Activated naive CD8-positive, alpha-beta T cell treated with anti-CD3 and anti-CD28 coated beads, Interleukin-2, amount 50 U/mL, for 24 hours (primary cell): ENCODE measurements around the gene RAB27A.
"Not testable (repeated sequence)": the region's sequence is repeated elsewhere in the genome, so short reads cannot be mapped to it uniquely, and the experiment has no call there.

Experiments used
- ATAC-seq: fragments of 150-1000 bp; cut with Tn5 transposase; one replicate; pipeline ENCODE4 v1.10.0; 2021
- DNase-seq: peaks from one replicate; pipeline ENCODE4 v3.0.0; 2021
- H3K27ac Mint-ChIP-seq: one replicate; pipeline ENCODE4 v1.8.0; 2021; ENCODE audit warnings: mild to moderate bottlenecking, mixed read lengths
- H3K27me3 Mint-ChIP-seq: one replicate; pipeline ENCODE4 v1.8.0; 2021; ENCODE audit warnings: mixed read lengths
- H3K36me3 Mint-ChIP-seq: one replicate; pipeline ENCODE4 v1.8.0; 2021; ENCODE audit warnings: low read depth, mixed read lengths
- H3K4me1 Mint-ChIP-seq: one replicate; pipeline ENCODE4 v1.8.0; 2021; ENCODE audit warnings: mixed read lengths
- H3K4me3 Mint-ChIP-seq: one replicate; pipeline ENCODE4 v1.8.0; 2021; ENCODE audit warnings: mild to moderate bottlenecking, moderate library complexity, mixed read lengths
- H3K9me3 Mint-ChIP-seq: one replicate; pipeline ENCODE4 v1.8.0; 2021; ENCODE audit warnings: mixed read lengths

Gene RAB27A

GRCh38 chr15:55289746-55290527 is at the start of gene RAB27A:
TSS of gene RAB27A (minus strand) at chr15:55289813. CDS start at chr15:55234934, 54,879 bp downstream.
- Mint-ChIP-seq H3K36me3 (peaks cover 37% of the 10 kb centered on the region), H3K27me3 (no peaks in the 10 kb centered on the region), H3K27ac (peak within 1 kb of the TSS; percentile 96), H3K4me1 (peaks cover 43% of the 10 kb centered on the region), H3K9me3 (no peaks in the 10 kb centered on the region), H3K4me3 (peak within 1 kb of the TSS; percentile 96)
- DNase-seq (peak; percentile 83), ATAC-seq (peak; percentile 78)

DNA sequence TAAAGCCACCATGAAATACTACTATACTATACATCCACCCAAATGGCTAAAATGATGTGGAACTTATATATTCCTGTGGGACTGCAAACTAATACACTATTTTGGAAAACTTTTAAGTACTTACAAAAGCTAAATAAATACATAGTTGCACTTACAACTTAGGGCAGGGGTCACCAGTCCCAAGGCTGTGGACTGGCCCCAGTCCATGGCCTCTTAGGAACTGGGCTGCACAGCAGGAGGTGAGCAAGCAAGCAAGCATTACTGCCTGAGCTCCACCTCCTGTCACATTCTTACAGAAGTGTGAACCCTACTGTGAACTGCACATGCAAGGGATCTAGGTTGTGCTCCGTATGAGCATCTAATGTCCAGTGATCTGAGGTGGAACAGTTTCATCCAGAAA is 47.5 kb upstream of the RAB27A start:
- no peak for DNase-seq
- ATAC-seq, result no peak
- no peaks in the 10 kb centered on the region for H3K27me3 Mint-ChIP-seq
- peaks cover 22% of the 10 kb centered on the region for H3K36me3 Mint-ChIP-seq
- no peaks in the 10 kb centered on the region for H3K4me1 Mint-ChIP-seq
- no peak overlapping the region for H3K27ac Mint-ChIP-seq
- no peaks in the 10 kb centered on the region for H3K9me3 Mint-ChIP-seq
- no peak overlapping the region for H3K4me3 Mint-ChIP-seq

- ATAC-seq (no peak), DNase-seq (no peak)
- H3K27me3 Mint-ChIP-seq, result no peaks in the 10 kb centered on the region
- H3K4me3 Mint-ChIP-seq, result no peak overlapping the region
- H3K9me3 Mint-ChIP-seq, result no peaks in the 10 kb centered on the region
- no peaks in the 10 kb centered on the region for H3K4me1 Mint-ChIP-seq
- no peak overlapping the region for H3K27ac Mint-ChIP-seq
- H3K36me3 Mint-ChIP-seq, result peaks cover 27% of the 10 kb centered on the region
Measured at GRCh38 chr15:55334997-55335396, 45.4 kb upstream of the RAB27A start.

DNA sequence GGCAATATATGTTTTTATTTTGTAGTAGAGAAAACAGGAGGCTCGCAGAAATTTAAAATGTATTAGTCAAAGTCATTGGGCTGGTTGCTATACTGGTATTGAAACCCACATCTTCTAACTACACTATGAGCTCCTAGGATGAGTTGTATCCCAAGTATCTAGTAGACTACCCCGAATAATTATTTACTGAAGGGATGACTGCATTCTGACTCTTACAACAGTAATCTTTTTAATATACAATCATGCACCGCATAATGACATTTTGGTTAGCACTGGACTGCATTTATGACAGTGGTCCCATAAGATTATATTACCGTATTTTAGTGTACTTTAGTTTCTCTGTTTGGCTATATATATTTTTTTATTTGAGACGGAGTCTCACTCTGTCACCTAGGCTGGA is 44.8 kb upstream of the RAB27A start:
- H3K27me3 Mint-ChIP-seq, result no peaks in the 10 kb centered on the region
- H3K4me1 Mint-ChIP-seq, result no peaks in the 10 kb centered on the region
- no peaks in the 10 kb centered on the region for H3K9me3 Mint-ChIP-seq
- H3K27ac Mint-ChIP-seq, result no peak overlapping the region
- H3K36me3 Mint-ChIP-seq, result peaks cover 28% of the 10 kb centered on the region
- DNase-seq (no peak), ATAC-seq (no peak)
- H3K4me3 Mint-ChIP-seq, result no peak overlapping the region

GRCh38 chr15:55327387-55327786 is 37.8 kb upstream of the RAB27A start:
- ATAC-seq, result no peak
- Mint-ChIP-seq H3K4me3 (no peak overlapping the region), H3K4me1 (peaks cover 11% of the 10 kb centered on the region), H3K9me3 (no peaks in the 10 kb centered on the region), H3K27ac (no peak overlapping the region), H3K36me3 (peaks cover 21% of the 10 kb centered on the region), H3K27me3 (no peaks in the 10 kb centered on the region)
- no peak for DNase-seq

- H3K4me3 Mint-ChIP-seq, result no peak overlapping the region
- no peak overlapping the region for H3K27ac Mint-ChIP-seq
- DNase-seq (no peak), ATAC-seq (no peak)
- H3K9me3 Mint-ChIP-seq, result no peaks in the 10 kb centered on the region
- H3K36me3 Mint-ChIP-seq, result peaks cover 18% of the 10 kb centered on the region
- no peaks in the 10 kb centered on the region for H3K27me3 Mint-ChIP-seq
- H3K4me1 Mint-ChIP-seq, result peaks cover 39% of the 10 kb centered on the region
Measured at GRCh38 chr15:55322467-55322866, 32.9 kb upstream of the RAB27A start.

DNA sequence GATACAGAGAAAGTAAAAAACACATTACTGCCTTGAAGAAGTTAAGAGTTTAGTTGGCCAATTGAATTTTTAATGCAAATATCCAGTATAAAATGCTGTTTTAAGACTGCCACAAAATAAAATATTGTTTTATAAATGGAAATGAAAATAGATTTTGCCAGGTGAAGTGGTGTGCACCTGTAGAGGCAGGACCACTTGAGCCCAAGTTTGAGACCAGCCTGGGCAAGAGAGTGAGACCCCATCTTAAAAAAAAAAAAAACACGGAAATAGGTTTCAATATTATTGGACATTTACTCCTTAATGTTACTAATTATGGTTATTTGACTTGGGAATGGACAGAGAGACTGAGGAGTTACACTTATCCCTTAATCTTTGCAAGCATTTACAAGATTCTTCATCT is 31.4 kb upstream of the RAB27A start:
- no peak for DNase-seq
- Mint-ChIP-seq H3K36me3 (peaks cover 21% of the 10 kb centered on the region), H3K4me3 (no peak overlapping the region), H3K9me3 (no peaks in the 10 kb centered on the region), H3K27me3 (no peaks in the 10 kb centered on the region), H3K27ac (no peak overlapping the region), H3K4me1 (peaks cover 52% of the 10 kb centered on the region)
- ATAC-seq, result no peak

DNA sequence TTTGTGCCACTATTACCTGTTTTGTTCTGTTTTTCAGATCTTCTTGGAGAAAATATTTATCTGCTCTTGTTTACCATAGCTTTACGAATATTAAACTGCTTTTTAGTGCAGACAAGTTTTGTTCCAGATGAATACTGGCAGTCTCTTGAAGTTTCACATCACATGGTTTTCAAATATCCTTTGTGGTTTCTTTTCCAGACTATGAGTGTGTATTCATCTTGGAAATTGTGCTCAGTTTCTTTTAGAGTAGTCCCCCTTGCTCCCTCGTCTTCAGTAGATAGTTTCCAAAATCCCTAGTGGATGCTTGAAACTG is 30.6 kb upstream of the RAB27A start:
- Mint-ChIP-seq H3K9me3 (no peaks in the 10 kb centered on the region), H3K4me1 (peaks cover 59% of the 10 kb centered on the region), H3K4me3 (peak overlapping the region; percentile 96), H3K27me3 (no peaks in the 10 kb centered on the region), H3K27ac (no peak overlapping the region), H3K36me3 (peaks cover 25% of the 10 kb centered on the region)
- DNase-seq, result no peak
- ATAC-seq, result no peak

DNA sequence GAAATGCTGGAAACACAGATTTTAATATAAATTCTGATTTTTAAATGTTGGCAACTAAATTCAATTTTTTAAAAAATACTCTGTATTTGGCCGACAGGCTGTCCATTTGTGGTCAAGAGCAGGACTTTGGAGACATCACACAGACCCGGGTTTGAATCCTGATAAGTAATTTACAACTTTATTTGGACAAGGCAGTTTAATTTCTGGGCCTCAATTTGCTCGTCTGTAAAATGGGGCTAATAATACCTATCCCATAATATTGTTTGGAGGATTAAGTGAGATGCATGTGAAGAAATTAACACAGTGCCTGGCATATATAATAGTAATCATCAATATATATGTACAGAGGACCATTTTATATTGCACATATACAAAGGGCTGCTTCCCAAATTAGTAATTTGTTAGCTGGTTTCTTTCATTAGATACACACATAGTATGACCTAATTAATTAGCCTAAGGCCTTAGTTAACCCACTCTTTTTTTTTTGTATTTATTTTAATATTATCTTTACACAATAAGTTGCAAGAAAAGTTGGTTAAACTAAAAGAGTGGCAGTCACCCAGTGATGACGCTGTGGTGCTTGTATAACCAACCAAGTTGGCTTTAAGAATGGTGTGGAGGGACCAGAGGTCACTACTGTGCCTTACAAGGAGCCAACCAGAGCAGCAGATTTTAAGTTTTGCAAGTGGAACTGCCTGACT is 30.1 kb upstream of the RAB27A start:
- Mint-ChIP-seq H3K4me1 (peaks cover 64% of the 10 kb centered on the region), H3K36me3 (peaks cover 25% of the 10 kb centered on the region), H3K4me3 (peak overlapping the region; percentile 96), H3K27ac (peak overlapping the region; percentile 97), H3K27me3 (no peaks in the 10 kb centered on the region), H3K9me3 (no peaks in the 10 kb centered on the region)
- no peak for DNase-seq
- no peak for ATAC-seq

GRCh38 chr15:55318588-55319494 is 29.2 kb upstream of the RAB27A start, which contains the start of the genes PIGB and PIGBOS1:
TSS of gene PIGB (plus strand) at chr15:55319222. CDS start at chr15:55319251, 29 bp downstream.
TSS of gene PIGBOS1 (minus strand) at chr15:55319123. CDS start at chr15:55317792, 1,331 bp downstream.
- Mint-ChIP-seq H3K4me1 (peaks cover 70% of the 10 kb centered on the region), H3K9me3 (no peaks in the 10 kb centered on the region), H3K4me3 (peak within 1 kb of the TSS; percentile 96), H3K27ac (peak within 1 kb of the TSS; percentile 97), H3K36me3 (peaks cover 25% of the 10 kb centered on the region), H3K27me3 (no peaks in the 10 kb centered on the region)
- DNase-seq, result peak; percentile 78
- peak; percentile 96 for ATAC-seq

- not testable (repeated sequence) for H3K4me1 Mint-ChIP-seq, DNase-seq, H3K27ac Mint-ChIP-seq, H3K4me3 Mint-ChIP-seq, H3K9me3 Mint-ChIP-seq, ATAC-seq, H3K27me3 Mint-ChIP-seq
- peaks cover 12% of the 10 kb centered on the region for H3K36me3 Mint-ChIP-seq
Measured at GRCh38 chr15:55302801-55303200, 13.2 kb upstream of the RAB27A start.

DNA sequence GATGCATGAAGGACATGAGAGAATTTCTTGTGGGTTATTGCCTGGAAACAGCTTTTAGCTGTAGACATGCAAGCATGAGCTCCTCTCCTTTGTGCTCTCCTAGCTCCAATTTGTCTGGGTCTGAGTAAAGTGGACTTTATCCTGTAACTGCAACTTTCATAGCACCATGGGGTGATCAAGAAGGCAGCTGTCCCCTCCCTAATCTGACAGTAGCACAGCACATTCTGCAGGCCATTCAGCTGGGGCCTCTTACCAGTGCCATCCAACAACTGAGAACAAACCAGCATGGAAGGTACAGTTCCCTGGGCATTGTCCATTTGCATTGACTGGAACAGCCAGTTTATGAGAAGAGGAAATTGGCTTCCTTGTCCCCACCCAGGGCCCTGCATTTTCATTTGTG is 7.7 kb upstream of the RAB27A start:
- H3K4me1 Mint-ChIP-seq, result no peaks in the 10 kb centered on the region
- no peak overlapping the region for H3K4me3 Mint-ChIP-seq
- H3K36me3 Mint-ChIP-seq, result no peaks in the 10 kb centered on the region
- ATAC-seq (no peak), DNase-seq (no peak)
- no peaks in the 10 kb centered on the region for H3K27me3 Mint-ChIP-seq
- H3K27ac Mint-ChIP-seq, result no peak overlapping the region
- H3K9me3 Mint-ChIP-seq, result no peaks in the 10 kb centered on the region

GRCh38 chr15:55290528-55291057 is 980 bp upstream of the RAB27A start:
- Mint-ChIP-seq H3K27ac (peak overlapping the region; percentile 96), H3K36me3 (peaks cover 32% of the 10 kb centered on the region), H3K9me3 (no peaks in the 10 kb centered on the region), H3K4me1 (peaks cover 36% of the 10 kb centered on the region), H3K27me3 (no peaks in the 10 kb centered on the region), H3K4me3 (peak overlapping the region; percentile 96)
- ATAC-seq (peak; percentile 87), DNase-seq (peak; percentile 88)

DNA sequence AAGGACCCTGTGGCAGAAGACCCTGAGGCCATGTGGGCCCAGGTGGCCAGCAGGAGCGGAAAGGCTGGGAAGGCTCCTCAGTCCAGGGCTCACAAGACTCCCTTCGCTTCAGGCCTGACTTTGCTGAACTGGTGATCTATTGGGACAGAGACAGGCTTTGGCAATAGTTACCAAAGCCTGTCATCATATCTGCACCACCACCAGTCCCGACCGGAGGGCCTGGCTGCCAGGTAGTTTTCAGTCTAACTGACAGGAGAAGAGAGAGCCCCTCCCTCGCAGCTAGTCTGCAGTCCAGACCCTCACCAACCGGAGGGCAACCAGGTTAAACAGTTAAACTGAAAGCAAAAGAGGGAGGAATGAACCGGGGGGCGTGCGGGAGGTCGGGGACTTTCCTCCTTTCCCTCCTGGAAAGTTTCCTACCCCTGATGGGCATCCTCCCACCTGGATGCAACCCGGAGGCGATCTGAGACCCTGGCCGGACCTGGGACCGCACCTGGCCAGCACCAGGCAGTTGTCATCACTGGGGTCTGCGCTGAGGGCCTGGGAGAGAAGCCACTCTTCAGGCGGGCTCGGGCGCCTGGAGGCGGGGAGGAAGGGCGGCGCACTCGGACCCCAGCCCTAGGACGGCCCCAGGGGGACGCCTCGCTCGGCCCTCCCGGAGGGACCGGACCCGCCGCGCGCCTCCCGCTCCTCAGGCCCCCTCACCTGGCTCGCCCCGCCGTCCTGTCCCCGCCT is 435 bp downstream of the RAB27A start:
- Mint-ChIP-seq H3K4me1 (peaks cover 50% of the 10 kb centered on the region), H3K9me3 (no peaks in the 10 kb centered on the region), H3K4me3 (peak overlapping the region; percentile 96), H3K27me3 (no peaks in the 10 kb centered on the region), H3K27ac (peak overlapping the region; percentile 96), H3K36me3 (peaks cover 43% of the 10 kb centered on the region)
- ATAC-seq, result peak; percentile 34
- DNase-seq, result peak; percentile 39
